Astrocyte of the hippocampus (primary cell): ENCODE results near the gene SLC4A5.

Source experiments
- DNase-seq: peaks from one replicate; pipeline ENCODE4 v3.0.0; 2011; ENCODE audit warnings: low read depth, low spot score

Gene SLC4A5

GRCh38 chr2:74312913-74313312, 30.3 kb downstream of the SLC4A5 start:
- no peak for DNase-seq

GRCh38 chr2:74307720-74308119, 35.5 kb downstream of the SLC4A5 start:
- no peak for DNase-seq

GRCh38 chr2:74304332-74305148, 38.7 kb downstream of the SLC4A5 start:
- no peak for DNase-seq

GRCh38 chr2:74302865-74303264, 40.4 kb downstream of the SLC4A5 start:
- no peak for DNase-seq

- no peak for DNase-seq
These were observed 42.0 kb downstream of the SLC4A5 start for GRCh38 chr2:74301262-74301661.

GRCh38 chr2:74300506-74300905, 42.7 kb downstream of the SLC4A5 start:
- DNase-seq: no peak

- DNase-seq: no peak
These were observed 45.3 kb downstream of the SLC4A5 start for GRCh38 chr2:74297950-74298349.

- DNase-seq: no peak
These were observed 45.8 kb downstream of the SLC4A5 start for GRCh38 chr2:74297391-74297790.

GRCh38 chr2:74293191-74293991, 49.8 kb downstream of the SLC4A5 start:
- DNase-seq: peak; percentile 19

- no peak for DNase-seq
These were observed 50.5 kb downstream of the SLC4A5 start for GRCh38 chr2:74292751-74293150.

GRCh38 chr2:74291886-74292621, 51.2 kb downstream of the SLC4A5 start:
- DNase-seq: no peak

- DNase-seq: no peak
These were observed 52.0 kb downstream of the SLC4A5 start for GRCh38 chr2:74291218-74291544.

- DNase-seq: no peak
These were observed 52.6 kb downstream of the SLC4A5 start for GRCh38 chr2:74290466-74291217.

- DNase-seq: no peak
These were observed 53.1 kb downstream of the SLC4A5 start for GRCh38 chr2:74290066-74290465.

GRCh38 chr2:74286725-74287124, 56.5 kb downstream of the SLC4A5 start:
- DNase-seq: no peak

GRCh38 chr2:74281141-74281975, 61.9 kb downstream of the SLC4A5 start:
- no peak for DNase-seq

- no peak for DNase-seq
These were observed 64.5 kb downstream of the SLC4A5 start for GRCh38 chr2:74278694-74279093.

- DNase-seq: no peak
These were observed 65.0 kb downstream of the SLC4A5 start for GRCh38 chr2:74278176-74278575.

GRCh38 chr2:74275228-74275627, 68.0 kb downstream of the SLC4A5 start:
- DNase-seq: no peak

GRCh38 chr2:74269667-74270066, 73.5 kb downstream of the SLC4A5 start:
- DNase-seq: no peak

- DNase-seq: no peak
These were observed 76.1 kb downstream of the SLC4A5 start for GRCh38 chr2:74267068-74267467.
